GM23338 (cell line): ENCODE measurements around the gene SCP2.

Experiments used
- CREB1 ChIP-seq: fragments of 250-450 bp; sonication (Bioruptor Pico); IDR thresholded peaks from 2 replicates; pipeline ENCODE4 v1.5.0; 2020; ENCODE audit warnings: low read depth, mild to moderate bottlenecking, moderate library complexity
- CTCF ChIP-seq, 2 experiments: fragments of 200-600 bp in 1 of 2; sonication (generic) in 1 of 2; conservative IDR thresholded peaks; 2 replicates each; pipeline versions ENCODE4 v1.5.1 to v1.6.1; 2016 to 2017; ENCODE audit warnings: antibody characterized with exemption in 2 of 2, low read depth in 2 of 2, mild to moderate bottlenecking in 2 of 2, moderate library complexity in 1 of 2
- EZH2 ChIP-seq: fragments of 200-600 bp; sonication (generic); IDR thresholded peaks from one replicate; pipeline ENCODE4 v1.8.0; 2017; ENCODE audit warnings: antibody characterized with exemption, mild to moderate bottlenecking, low read depth; ENCODE audit not compliant: unreplicated experiment
- EZH2phosphoT487 ChIP-seq: fragments of 200-600 bp; sonication (generic); IDR thresholded peaks from one replicate; pipeline ENCODE4 v1.8.1; 2018; ENCODE audit warnings: antibody characterized with exemption; ENCODE audit not compliant: unreplicated experiment
- JUNB ChIP-seq: IDR thresholded peaks from one replicate; pipeline ENCODE4 v1.6.1; 2016; ENCODE audit warnings: antibody characterized with exemption; ENCODE audit not compliant: unreplicated experiment
- POLR2AphosphoS5 ChIP-seq: IDR thresholded peaks from 2 replicates; pipeline ENCODE4 v1.6.1; 2016; ENCODE audit warnings: antibody characterized with exemption, low read depth
- REST ChIP-seq: IDR thresholded peaks from one replicate; pipeline ENCODE4 v1.6.1; 2018; ENCODE audit warnings: antibody characterized with exemption; ENCODE audit not compliant: unreplicated experiment
- ZNF114 ChIP-seq: fragments of 250-450 bp; sonication (Bioruptor Pico); IDR thresholded peaks from 2 replicates; pipeline ENCODE4 v1.5.0; 2020; ENCODE audit warnings: mild to moderate bottlenecking, moderate library complexity
- ZNF331 ChIP-seq: fragments of 250-450 bp; sonication (Bioruptor Pico); IDR thresholded peaks from 2 replicates; pipeline ENCODE4 v1.5.0; 2020; ENCODE audit warnings: low read depth, mild to moderate bottlenecking, moderate library complexity

DNA sequence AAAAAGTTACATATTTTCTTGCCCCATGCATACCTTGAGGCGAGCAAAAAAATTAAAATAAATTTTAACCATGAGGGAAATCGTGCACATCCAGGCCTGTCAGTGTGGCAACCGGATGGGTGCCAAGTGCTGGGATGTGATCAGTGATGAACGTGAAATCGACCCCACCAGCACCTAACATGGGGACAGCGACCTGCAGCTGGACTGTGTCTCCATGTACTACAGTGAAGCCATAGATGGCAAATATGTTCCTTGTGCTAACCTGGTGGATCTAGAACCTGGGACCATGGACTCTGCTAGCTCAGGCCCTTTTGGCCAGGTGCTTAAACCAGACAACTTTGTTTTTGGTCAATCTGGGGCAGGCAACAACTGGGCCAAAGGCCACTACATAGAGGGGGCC is 67.6 kb downstream of the SCP2 start:
- TF ChIP-seq CTCF (conservative IDR thresholded peaks at IDR 0.05; ENCODE audit: low read depth in 2 of 2) (no peak), EZH2 (no peak), POLR2AphosphoS5 (no peak), REST (peak; percentile 48), CREB1 (CRISPR knock-in tag) (no peak), EZH2phosphoT487 (no peak), JUNB (no peak), ZNF331 (CRISPR knock-in tag) (no peak), ZNF114 (CRISPR knock-in tag) (no peak)
